ENCODE results near the gene RPL36.
"Not testable (repeated sequence)": the region's sequence is repeated elsewhere in the genome, so short reads cannot be mapped to it uniquely, and the experiment has no call there.

The RPL36 gene

DNA sequence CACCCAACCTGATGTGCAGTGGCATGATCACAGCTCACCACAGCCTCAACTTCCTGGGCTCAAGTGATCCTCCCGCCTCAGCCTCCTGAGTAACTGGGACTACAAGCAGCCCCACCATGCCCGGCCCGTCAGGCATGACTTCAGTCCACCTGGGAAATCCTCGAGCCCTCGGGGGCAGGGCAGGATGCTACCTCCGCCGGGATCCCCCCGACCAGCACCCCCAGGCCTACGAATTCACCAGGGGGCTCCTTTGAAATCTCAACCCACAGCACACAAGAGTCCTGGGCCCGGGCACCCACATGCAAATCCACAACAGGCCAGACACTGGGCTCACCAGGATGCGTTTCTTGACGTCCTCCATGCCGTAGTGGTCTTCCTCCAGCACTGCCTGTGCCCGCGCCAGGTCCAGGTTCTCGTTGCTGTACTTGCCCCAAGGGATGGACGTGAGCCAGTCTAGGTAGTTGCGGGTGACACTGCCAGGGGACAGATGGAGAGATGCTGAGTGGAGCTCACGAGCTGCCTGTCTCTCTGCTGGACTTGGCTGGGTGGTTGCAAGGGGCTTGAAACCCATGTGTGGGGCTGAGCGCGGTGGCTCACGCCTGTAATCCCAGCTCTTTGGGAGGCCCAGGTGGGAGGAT is 10.5 kb downstream of the RPL36 start:
- no peak overlapping the region for H3K4me3 ChIP-seq (ENCODE audit: low read depth, low read length)
- TF ChIP-seq, protein P1, sequence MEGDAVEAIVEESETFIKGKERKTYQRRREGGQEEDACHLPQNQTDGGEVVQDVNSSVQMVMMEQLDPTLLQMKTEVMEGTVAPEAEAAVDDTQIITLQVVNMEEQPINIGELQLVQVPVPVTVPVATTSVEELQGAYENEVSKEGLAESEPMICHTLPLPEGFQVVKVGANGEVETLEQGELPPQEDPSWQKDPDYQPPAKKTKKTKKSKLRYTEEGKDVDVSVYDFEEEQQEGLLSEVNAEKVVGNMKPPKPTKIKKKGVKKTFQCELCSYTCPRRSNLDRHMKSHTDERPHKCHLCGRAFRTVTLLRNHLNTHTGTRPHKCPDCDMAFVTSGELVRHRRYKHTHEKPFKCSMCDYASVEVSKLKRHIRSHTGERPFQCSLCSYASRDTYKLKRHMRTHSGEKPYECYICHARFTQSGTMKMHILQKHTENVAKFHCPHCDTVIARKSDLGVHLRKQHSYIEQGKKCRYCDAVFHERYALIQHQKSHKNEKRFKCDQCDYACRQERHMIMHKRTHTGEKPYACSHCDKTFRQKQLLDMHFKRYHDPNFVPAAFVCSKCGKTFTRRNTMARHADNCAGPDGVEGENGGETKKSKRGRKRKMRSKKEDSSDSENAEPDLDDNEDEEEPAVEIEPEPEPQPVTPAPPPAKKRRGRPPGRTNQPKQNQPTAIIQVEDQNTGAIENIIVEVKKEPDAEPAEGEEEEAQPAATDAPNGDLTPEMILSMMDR (IDR thresholded peaks at IDR 0.05; ENCODE audit: low read depth, low read length): no peak

DNA sequence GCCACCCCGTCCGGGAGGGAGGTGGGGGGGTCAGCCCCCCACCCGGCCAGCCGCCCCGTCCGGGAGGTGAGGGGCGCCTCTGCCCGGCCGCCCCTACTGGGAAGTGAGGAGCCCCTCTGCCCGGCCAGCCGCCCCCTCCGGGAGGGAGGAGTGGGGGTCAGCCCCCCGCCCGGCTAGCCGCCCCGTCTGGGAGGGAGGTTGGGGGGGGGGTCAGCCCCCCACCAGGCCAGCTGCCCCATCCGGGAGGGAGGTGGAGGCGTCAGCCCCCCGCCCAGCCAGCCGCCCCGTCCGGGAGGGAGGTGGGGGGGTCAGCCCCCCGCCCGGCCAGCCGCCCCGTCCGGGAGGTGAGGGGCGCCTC is 11.9 kb downstream of the RPL36 start:
- H3K4me3 ChIP-seq (ENCODE audit: low read depth, low read length): not testable (repeated sequence)

DNA sequence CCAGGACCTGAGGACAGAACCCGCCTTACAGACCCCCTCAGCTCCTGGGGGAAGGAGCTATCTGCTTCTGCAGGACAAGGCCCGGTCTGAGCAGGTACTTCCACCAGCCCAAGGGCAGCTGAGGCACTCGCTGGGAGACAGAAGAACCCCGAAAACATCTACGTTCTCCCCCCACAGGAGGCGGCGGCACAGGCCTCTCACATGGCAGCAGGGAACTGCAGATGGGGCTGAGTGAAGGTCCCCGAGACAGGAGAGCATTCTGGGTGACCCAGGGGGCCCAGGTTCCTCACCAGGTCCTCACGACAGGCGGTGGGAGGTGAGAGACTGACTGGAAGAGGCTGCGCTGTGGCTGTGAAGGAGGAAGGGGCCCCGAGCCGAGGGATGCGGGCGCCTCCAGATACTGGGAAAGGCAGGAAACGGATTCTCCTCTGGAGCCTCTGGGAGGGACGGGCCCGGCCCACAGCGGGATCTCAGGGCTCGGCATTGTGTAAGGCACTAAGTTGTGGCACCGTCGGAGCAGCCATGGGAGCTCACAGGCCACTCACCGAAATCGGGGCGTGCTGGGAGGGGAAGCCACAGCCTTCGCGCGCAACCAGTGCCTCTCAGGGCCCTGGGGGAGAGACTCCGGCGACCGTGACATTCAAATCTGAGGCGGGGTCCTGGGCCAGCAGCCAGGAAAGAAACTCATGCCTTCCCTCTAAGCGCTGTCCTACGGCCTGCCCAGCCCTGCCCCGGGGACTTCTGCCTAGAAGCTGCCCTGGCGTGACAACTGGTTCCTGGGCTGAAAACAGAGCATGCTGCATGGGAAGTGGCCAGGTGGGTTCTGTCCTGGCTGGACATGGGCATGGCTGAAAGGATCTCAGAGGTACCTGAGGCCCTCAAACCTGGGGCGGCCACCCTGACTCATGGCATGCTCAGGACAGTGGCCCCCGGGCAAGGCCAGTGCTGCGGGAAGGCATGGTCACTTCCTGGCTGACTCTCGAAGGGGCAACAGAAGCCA is 14.0 kb downstream of the RPL36 start:
- TF ChIP-seq, protein P1 (IDR thresholded peaks at IDR 0.05; ENCODE audit: low read depth, low read length): no peak
- no peak overlapping the region for H3K4me3 ChIP-seq (ENCODE audit: low read depth, low read length)

DNA sequence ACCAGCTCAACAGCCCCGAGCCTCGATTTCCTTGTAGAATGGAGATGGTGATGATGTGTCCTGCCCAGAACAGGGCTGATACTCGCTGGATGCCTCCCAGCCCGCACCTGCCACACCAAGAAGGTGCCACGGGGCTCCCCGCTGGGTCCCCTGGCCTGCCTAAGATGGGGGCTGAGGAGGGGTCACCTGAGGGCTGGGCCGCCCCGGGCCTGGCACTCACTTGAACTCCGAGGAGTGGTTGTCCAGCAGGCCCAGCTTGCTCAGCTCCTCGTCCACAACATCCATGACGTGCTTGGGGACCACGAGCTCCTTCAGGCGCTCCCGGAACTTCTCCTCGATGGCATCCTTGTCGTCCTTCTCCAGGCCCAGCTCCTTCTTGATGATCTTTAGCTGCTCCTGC is 15.5 kb downstream of the RPL36 start:
- H3K4me3 ChIP-seq (ENCODE audit: low read depth, low read length): no peak overlapping the region
- TF ChIP-seq, protein P1 (IDR thresholded peaks at IDR 0.05; ENCODE audit: low read depth, low read length): no peak

DNA sequence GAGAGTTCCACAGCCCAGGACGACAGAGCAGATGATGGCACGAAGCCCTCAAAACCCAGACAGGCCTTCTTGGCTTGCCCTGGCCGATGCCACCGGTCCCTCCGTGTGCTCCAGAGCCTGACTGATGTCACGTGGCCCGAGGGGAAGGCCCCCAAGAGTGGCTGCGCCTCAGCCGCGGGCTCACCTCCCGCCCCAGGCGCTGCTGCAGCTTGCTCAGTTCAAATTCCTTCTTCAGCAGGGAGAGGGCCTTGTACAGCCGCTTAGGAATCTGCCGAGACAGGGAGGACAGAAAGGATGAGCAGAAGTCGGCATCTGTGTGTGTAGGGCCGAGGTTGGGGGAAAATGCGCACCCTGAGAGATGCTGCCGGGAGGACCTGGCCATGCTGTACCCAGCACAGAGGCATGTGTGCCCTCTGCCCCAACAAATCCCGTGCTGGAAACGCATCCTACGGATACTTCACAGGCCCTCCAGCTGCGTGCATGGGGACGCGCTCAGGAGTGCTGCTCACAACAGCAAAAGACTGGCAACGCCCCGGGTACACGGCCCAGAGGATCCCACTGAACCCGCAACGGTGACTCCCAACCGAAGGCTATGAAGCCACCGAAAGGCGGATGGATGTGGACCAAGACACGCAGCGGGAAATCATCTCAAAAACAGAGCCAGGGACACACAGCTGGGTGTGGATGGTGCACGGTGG is 16.9 kb downstream of the RPL36 start:
- TF ChIP-seq, protein P1 (IDR thresholded peaks at IDR 0.05; ENCODE audit: low read depth, low read length): no peak
- no peak overlapping the region for H3K4me3 ChIP-seq (ENCODE audit: low read depth, low read length)

DNA sequence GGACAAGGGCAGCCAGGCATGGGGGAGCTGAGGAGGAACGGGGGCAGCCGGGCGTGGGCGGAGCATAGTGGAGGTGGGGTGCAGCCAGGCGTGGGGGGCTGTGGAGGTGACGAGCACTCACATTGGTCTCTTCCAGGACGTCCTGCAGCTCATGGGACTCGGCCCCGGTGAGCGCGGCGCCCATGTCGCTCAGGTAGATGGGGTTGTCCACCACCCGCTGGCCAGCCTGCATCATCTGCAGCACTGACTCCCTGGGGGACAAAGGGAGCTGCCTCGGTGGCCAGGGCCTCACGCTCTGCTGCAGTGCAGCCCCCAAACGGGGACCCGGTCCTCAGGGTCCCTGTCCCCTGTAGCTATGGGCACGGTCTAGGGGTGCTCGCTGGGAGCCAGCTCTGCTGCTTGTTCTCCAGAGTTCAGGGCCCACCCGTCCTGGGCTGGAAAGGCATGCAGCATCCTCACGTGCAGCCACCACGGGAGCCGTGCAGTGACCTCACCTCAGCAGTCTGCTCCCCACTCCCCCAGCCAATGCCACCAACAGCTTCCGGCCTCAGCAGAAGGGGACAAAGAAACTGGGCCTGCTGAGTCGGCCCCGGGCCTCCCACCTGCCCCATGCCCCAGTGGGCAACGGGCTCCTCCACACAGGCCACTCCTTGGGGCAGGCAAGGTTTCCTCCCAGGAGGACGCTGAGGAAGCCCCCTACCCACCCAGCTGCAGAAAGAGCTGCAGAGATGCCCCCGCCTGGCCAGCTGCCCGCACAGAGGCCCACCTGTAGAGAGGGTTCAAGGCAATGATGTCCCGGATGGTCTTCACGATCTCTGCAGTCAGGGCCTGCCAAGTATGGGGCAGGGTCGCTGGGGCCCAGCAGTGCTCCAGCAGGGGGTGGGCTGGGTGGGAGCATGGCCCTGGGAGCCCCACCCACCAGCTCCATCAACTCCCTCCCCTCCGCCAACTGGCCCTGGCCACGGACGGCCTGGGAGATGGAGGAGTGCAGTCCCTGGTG is 17.8 kb downstream of the RPL36 start:
- no peak overlapping the region for H3K4me3 ChIP-seq (ENCODE audit: low read depth, low read length)
- TF ChIP-seq, protein P1 (IDR thresholded peaks at IDR 0.05; ENCODE audit: low read depth, low read length): no peak

DNA sequence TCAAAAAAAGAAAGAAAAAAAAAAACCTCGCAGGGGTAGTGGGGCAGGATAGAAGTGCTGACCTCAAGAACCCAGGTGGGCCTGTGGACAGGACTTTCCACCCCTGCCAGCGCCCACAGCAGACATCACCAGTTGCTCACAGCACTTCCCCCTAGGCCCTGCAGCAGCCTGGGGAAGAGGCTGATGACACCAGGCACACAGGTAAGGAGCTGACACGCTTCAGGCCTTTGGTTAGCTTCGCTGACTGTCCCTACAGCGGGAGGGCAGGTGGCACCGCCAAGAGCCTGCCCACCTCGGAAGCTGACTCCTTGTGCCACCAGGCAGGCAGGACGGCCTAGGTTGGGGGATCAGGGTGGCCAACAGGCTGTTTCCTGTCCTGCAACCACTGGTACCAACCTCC is 20.9 kb downstream of the RPL36 start:
- no peak overlapping the region for H3K4me3 ChIP-seq (ENCODE audit: low read depth, low read length)
- TF ChIP-seq, protein P1 (IDR thresholded peaks at IDR 0.05; ENCODE audit: low read depth, low read length): no peak
